Nephron progenitor cell (in vitro differentiated cells): Measurements from ENCODE around the gene BBS12.
A peak's percentile ranks its signal among the peaks of the same experiment; 100 is the strongest.

ENCODE experiments used
- DNase-seq: peaks from one replicate; pipeline ENCODE4 v3.0.0; 2021
- H3K27ac Mint-ChIP-seq: 2 replicates; pipeline ENCODE4 v1.8.0; 2021; ENCODE audit warnings: mild to moderate bottlenecking, moderate library complexity, mixed read lengths
- H3K27me3 Mint-ChIP-seq: 2 replicates; pipeline ENCODE4 v1.8.0; 2021; ENCODE audit warnings: mild to moderate bottlenecking, low read depth, mixed read lengths; ENCODE audit not compliant: poor library complexity
- H3K36me3 Mint-ChIP-seq: 2 replicates; pipeline ENCODE4 v1.8.0; 2021; ENCODE audit warnings: low read depth, mixed read lengths
- H3K4me1 Mint-ChIP-seq: 2 replicates; pipeline ENCODE4 v1.8.0; 2021; ENCODE audit warnings: mixed read lengths
- H3K4me3 Mint-ChIP-seq: 2 replicates; pipeline ENCODE4 v1.8.0; 2021; ENCODE audit warnings: mild to moderate bottlenecking, moderate library complexity, mixed read lengths
- H3K9me3 Mint-ChIP-seq: 2 replicates; pipeline ENCODE4 v1.8.0; 2021; ENCODE audit warnings: mild to moderate bottlenecking, moderate library complexity, mixed read lengths
- CTCF ChIP-seq: fragments of 200-600 bp; sonication (generic); IDR thresholded peaks from 2 replicates; pipeline ENCODE4 v1.5.0; 2021; ENCODE audit warnings: antibody characterized with exemption

The BBS12 gene

GRCh38 chr4:122716825-122717448 is 15.6 kb upstream of the BBS12 start:
- TF ChIP-seq CTCF: peak; percentile 67
- peaks cover 8% of the 10 kb centered on the region for H3K27me3 Mint-ChIP-seq
- no peaks in the 10 kb centered on the region for H3K36me3 Mint-ChIP-seq
- H3K9me3 Mint-ChIP-seq: peaks cover 3% of the 10 kb centered on the region
- H3K4me3 Mint-ChIP-seq: no peak overlapping the region
- no peak overlapping the region for H3K27ac Mint-ChIP-seq
- no peaks in the 10 kb centered on the region for H3K4me1 Mint-ChIP-seq
- DNase-seq: peak; percentile 51

- peaks cover 3% of the 10 kb centered on the region for H3K9me3 Mint-ChIP-seq
- H3K4me3 Mint-ChIP-seq: no peak overlapping the region
- peaks cover 8% of the 10 kb centered on the region for H3K27me3 Mint-ChIP-seq
- no peaks in the 10 kb centered on the region for H3K36me3 Mint-ChIP-seq
- no peak overlapping the region for H3K27ac Mint-ChIP-seq
- H3K4me1 Mint-ChIP-seq: no peaks in the 10 kb centered on the region
- DNase-seq: no peak
- no peak for TF ChIP-seq CTCF
These were observed 14.2 kb upstream of the BBS12 start for GRCh38 chr4:122718281-122718680.

- H3K27ac Mint-ChIP-seq: no peak overlapping the region
- H3K4me3 Mint-ChIP-seq: no peak overlapping the region
- H3K36me3 Mint-ChIP-seq: no peaks in the 10 kb centered on the region
- H3K9me3 Mint-ChIP-seq: peaks cover 3% of the 10 kb centered on the region
- peaks cover 11% of the 10 kb centered on the region for H3K27me3 Mint-ChIP-seq
- no peaks in the 10 kb centered on the region for H3K4me1 Mint-ChIP-seq
- no peak for TF ChIP-seq CTCF
- no peak for DNase-seq
These were observed 10.2 kb upstream of the BBS12 start for GRCh38 chr4:122722256-122722655.

- no peak overlapping the region for H3K4me3 Mint-ChIP-seq
- no peak overlapping the region for H3K27ac Mint-ChIP-seq
- DNase-seq: peak; percentile 7
- TF ChIP-seq CTCF: no peak
- peaks cover 27% of the 10 kb centered on the region for H3K4me1 Mint-ChIP-seq
- H3K36me3 Mint-ChIP-seq: no peaks in the 10 kb centered on the region
- peaks cover 6% of the 10 kb centered on the region for H3K27me3 Mint-ChIP-seq
- no peaks in the 10 kb centered on the region for H3K9me3 Mint-ChIP-seq
These were observed 3.6 kb upstream of the BBS12 start for GRCh38 chr4:122728856-122729255.

- Mint-ChIP-seq H3K27me3 (peaks cover 2% of the 10 kb centered on the region), H3K9me3 (peaks cover 9% of the 10 kb centered on the region), H3K36me3 (peaks cover 20% of the 10 kb centered on the region), H3K27ac (no peak overlapping the region), H3K4me1 (peaks cover 34% of the 10 kb centered on the region), H3K4me3 (peak overlapping the region; percentile 94)
- no peak for TF ChIP-seq CTCF
- DNase-seq: no peak
These were observed 828 bp upstream of the BBS12 start for GRCh38 chr4:122731676-122732075.

DNA sequence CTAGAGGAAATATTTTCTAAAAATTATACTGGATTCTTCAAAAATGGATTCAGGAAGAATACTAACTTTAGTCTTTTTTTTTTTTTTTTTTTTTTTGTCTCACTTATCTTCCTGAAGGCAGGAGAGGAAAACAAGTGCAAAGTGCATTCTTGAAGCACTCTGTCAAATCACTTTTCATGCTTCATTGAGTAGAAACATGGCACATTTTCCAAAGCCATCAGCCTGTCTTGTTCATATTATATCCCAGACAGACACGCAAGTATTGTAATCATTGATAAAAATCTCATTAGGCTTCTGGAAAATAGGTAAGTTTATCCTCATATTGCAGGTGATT is 1.2 kb downstream of the BBS12 start:
- TF ChIP-seq CTCF: no peak
- Mint-ChIP-seq H3K36me3 (peaks cover 38% of the 10 kb centered on the region), H3K27ac (peak overlapping the region; percentile 99), H3K4me1 (peaks cover 31% of the 10 kb centered on the region), H3K4me3 (peak overlapping the region; percentile 94), H3K9me3 (peaks cover 27% of the 10 kb centered on the region), H3K27me3 (no peaks in the 10 kb centered on the region)
- no peak for DNase-seq
